ENCODE data around the gene SLC22A17. TPM values are rescaled to one million over a fixed set of nuclear protein-coding genes. Genes with fewer than 3 reads are reported as not detected.

SLC22A17 gene
- total and polyA plus RNA-seq, 2 of the 13 experiments (the other 11 are each of a cell fraction or from before 2014, with no cell fraction given) = 0.95 to 1.1 TPM

- Histone ChIP-seq H3K36me3 (replicated peaks in 1 of 2; ENCODE audit: control insufficient read depth in 1 of 2, insufficient read depth in 2 of 2, low read length in 2 of 2) (peaks cover 16 to 23% of the 10 kb centered on the region in 2 experiments), H4K20me1 (ENCODE audit: insufficient read depth, low read length) (peaks cover 11% of the 10 kb centered on the region; the same call in 1 of the 2 replicates), H3K9ac (ENCODE audit: insufficient read depth, low read depth, low read length) (no peak overlapping the region), H2AFZ (ENCODE audit: low read length) (no peak overlapping the region), H3K79me2 (ENCODE audit: insufficient read depth, low read length) (peaks cover 9% of the 10 kb centered on the region), H3K4me3 (replicated peaks in 1 of 3; ENCODE audit: insufficient read depth in 1 of 3, low read depth in 2 of 3, low read length in 3 of 3) (no peak overlapping the region), H3K4me1 (ENCODE audit: insufficient read depth, low read length) (peaks cover 22% of the 10 kb centered on the region), H3K27me3 (ENCODE audit: control insufficient read depth in 1 of 2, insufficient read depth in 2 of 2, low read length in 2 of 2) (peaks cover 0 to 20% of the 10 kb centered on the region in 2 experiments; a peak in 2 of 5 replicates), H3K27ac (ENCODE audit: extremely low read length, insufficient read depth, low read length) (no peak overlapping the region), H3K9me3 (ENCODE audit: low read length) (no peaks in the 10 kb centered on the region), H3K4me2 (ENCODE audit: low read depth, low read length) (no peak overlapping the region)
- ChIA-PET POLR2A (interaction anchor here (0.6 to 13.2 kb wide), 7 partner anchors 8 to 232 kb away, joined by 3 to 1053 read pairs (median 8); partner anchors contain the start of genes BCL2L2, HOMEZ, PPP1R3E and THTPA), CTCF (ENCODE audit: low intra/inter-chr PET ratio, low total read pairs) (interaction anchor here (0.6 to 4.4 kb wide), 10 partner anchors 32 to 235 kb away, joined by 3 to 111 read pairs (median 6); partner anchors contain the start of gene CMTM5)
- no TSS peak for BruUV-seq (replicated peaks)
- intact Hi-C loops (cut with micrococcal nuclease; ENCODE audit: unreplicated experiment) = loop anchor here (1.0 to 5.0 kb wide), 5 partner anchors 33 to 234 kb away; no protein-coding TSS in a partner anchor
- peak; percentile 86 for FAIRE-seq
- in situ Hi-C loops (cut with HindIII; ENCODE audit: extremely low pct_ligation_motif_present, low pct_unique_long_range_greater_than_20kb) = loop anchor here (5.0 kb wide), 1 partner anchor 49 kb away; the partner anchor contains the start of gene CMTM5
- peak; percentile 89 for DNase-seq (ENCODE audit: low spot score)
- WGBS (ENCODE audit: low lambda C conversion rate) = 36% methylated on average over 4 of the region's 4 CpGs
- ATAC-seq = peak; percentile 75
- TF ChIP-seq ZNF143 (CRISPR knock-in tag; IDR thresholded peaks at IDR 0.05) (no peak), SOX13 (IDR thresholded peaks at IDR 0.05) (no peak), SOX13 (CRISPR knock-in tag; conservative IDR thresholded peaks at IDR 0.05 in 1 of 2, IDR thresholded peaks at IDR 0.05 in 1 of 2) (peak in 1 of 2 experiments; percentile 15; a peak in 1 of 4 replicates), RAD21 (CRISPR knock-in tag; IDR thresholded peaks at IDR 0.05) (peak; percentile 90), ZBTB34 (CRISPR knock-in tag; IDR thresholded peaks at IDR 0.05) (0 out of 2 replicates have a peak, but pooled peaks have one; percentile 50), ZNF18 (CRISPR knock-in tag; IDR thresholded peaks at IDR 0.05; ENCODE audit: insufficient replicate concordance) (peak; percentile 85), PATZ1 (CRISPR knock-in tag; IDR thresholded peaks at IDR 0.05) (peak; percentile 31; the same call in 1 of the 2 replicates), KDM6A (CRISPR knock-in tag; IDR thresholded peaks at IDR 0.05; ENCODE audit: low read depth) (peak; percentile 52; the same call in 1 of the 2 replicates), IKZF5 (CRISPR knock-in tag; IDR thresholded peaks at IDR 0.05) (0 out of 2 replicates have a peak, but pooled peaks have one; percentile 42), ZNF274 (CRISPR knock-in tag; IDR thresholded peaks at IDR 0.05) (peak; percentile 40; the same call in 1 of the 2 replicates), NFATC3 (CRISPR knock-in tag; IDR thresholded peaks at IDR 0.05) (0 out of 2 replicates have a peak, but pooled peaks have one; percentile 53), MIXL1 (CRISPR knock-in tag; IDR thresholded peaks at IDR 0.05) (peak; percentile 83; the same call in 1 of the 2 replicates), RBFOX2 (IDR thresholded peaks at IDR 0.05; ENCODE audit: low read depth, low read length) (no peak), ATF2 (CRISPR knock-in tag; IDR thresholded peaks at IDR 0.05) (peak; percentile 69)
Measured at GRCh38 chr14:23327947-23328744, 24.5 kb downstream of the SLC22A17 start.
